GM18951 (cell line): ENCODE data around the gene SYNJ2.

ENCODE experiments used
- POLR2A ChIP-seq: IDR thresholded peaks from 4 replicates; pipeline ENCODE4 v1.6.1; 2011; ENCODE audit warnings: mild to moderate bottlenecking; ENCODE audit not compliant: insufficient read length, insufficient read depth; ENCODE audit errors: extremely low read depth
- in situ Hi-C: fragments of 300-500 bp; cut with MboI; formaldehyde crosslinking; loops from one replicate; pipeline ENCODE4 v1.12.0; 2022; ENCODE audit warnings: low sequenced_read_pairs, mixed read lengths, inconsistent platforms; ENCODE audit not compliant: unreplicated experiment

SYNJ2 gene

GRCh38 chr6:158049055-158050028, 67.7 kb downstream of the SYNJ2 start:
- in situ Hi-C loops, result no loop called here
- TF ChIP-seq POLR2A, result no peak

- in situ Hi-C loops, result no loop called here
- TF ChIP-seq POLR2A, result no peak
These were observed 68.6 kb downstream of the SYNJ2 start for GRCh38 chr6:158050107-158050735.

- TF ChIP-seq POLR2A, result no peak
- in situ Hi-C loops, result no loop called here
These were observed 69.3 kb downstream of the SYNJ2 start for GRCh38 chr6:158050955-158051354.

- TF ChIP-seq POLR2A, result no peak
- in situ Hi-C loops, result no loop called here
These were observed 70.3 kb downstream of the SYNJ2 start for GRCh38 chr6:158051968-158052367.

- in situ Hi-C loops, result no loop called here
- TF ChIP-seq POLR2A, result no peak
These were observed 72.0 kb downstream of the SYNJ2 start for GRCh38 chr6:158053377-158054313.

- in situ Hi-C loops, result no loop called here
- no peak for TF ChIP-seq POLR2A
These were observed 74.7 kb downstream of the SYNJ2 start for GRCh38 chr6:158056355-158056754.

- in situ Hi-C loops, result no loop called here
- no peak for TF ChIP-seq POLR2A
These were observed 75.1 kb downstream of the SYNJ2 start for GRCh38 chr6:158056804-158057203.

- no peak for TF ChIP-seq POLR2A
- in situ Hi-C loops, result no loop called here
These were observed 75.7 kb downstream of the SYNJ2 start for GRCh38 chr6:158057213-158057987.

DNA sequence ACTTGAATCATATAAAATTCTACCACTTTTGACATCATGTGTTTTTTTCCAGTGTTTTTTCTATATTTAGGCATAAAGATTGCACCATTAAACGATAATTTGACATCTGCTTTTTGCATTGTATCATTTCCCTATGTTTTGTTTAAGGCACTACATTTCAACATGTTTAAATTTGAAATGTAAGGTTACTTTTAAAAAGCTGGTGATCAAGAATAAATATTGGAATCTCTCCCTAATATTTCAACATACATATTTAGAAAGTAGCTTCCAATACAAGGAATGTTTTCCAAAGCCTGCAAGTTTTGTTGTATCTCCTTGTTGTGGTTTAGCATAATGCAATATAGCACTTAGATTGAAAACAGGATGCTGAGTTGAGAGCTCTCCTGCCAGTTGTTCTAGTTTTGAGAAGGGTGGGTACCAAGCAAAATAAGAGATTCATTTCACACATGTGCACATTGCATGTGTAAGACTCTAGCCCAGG, 76.5 kb downstream of the SYNJ2 start:
- TF ChIP-seq POLR2A, result no peak
- in situ Hi-C loops, result no loop called here

DNA sequence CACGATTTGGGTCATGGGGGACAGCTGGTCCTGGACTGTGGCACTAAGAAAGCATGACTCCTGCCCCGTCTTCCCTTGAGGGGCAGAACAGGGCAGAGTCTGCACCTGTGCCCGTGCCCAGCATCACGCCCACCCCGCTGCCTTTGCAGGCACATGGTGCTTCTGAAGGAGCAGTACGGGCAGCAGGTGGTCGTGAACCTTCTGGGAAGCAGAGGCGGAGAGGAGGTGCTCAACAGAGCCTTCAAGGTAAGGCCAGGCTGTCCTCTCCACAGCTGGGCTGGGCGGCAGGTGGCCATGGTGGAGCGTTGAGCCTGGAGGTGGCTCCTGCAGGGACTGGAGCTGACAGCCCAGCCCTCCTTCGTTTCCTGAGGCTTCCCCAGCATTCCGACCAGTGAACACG, 77.4 kb downstream of the SYNJ2 start:
- TF ChIP-seq POLR2A, result no peak
- in situ Hi-C loops, result no loop called here

DNA sequence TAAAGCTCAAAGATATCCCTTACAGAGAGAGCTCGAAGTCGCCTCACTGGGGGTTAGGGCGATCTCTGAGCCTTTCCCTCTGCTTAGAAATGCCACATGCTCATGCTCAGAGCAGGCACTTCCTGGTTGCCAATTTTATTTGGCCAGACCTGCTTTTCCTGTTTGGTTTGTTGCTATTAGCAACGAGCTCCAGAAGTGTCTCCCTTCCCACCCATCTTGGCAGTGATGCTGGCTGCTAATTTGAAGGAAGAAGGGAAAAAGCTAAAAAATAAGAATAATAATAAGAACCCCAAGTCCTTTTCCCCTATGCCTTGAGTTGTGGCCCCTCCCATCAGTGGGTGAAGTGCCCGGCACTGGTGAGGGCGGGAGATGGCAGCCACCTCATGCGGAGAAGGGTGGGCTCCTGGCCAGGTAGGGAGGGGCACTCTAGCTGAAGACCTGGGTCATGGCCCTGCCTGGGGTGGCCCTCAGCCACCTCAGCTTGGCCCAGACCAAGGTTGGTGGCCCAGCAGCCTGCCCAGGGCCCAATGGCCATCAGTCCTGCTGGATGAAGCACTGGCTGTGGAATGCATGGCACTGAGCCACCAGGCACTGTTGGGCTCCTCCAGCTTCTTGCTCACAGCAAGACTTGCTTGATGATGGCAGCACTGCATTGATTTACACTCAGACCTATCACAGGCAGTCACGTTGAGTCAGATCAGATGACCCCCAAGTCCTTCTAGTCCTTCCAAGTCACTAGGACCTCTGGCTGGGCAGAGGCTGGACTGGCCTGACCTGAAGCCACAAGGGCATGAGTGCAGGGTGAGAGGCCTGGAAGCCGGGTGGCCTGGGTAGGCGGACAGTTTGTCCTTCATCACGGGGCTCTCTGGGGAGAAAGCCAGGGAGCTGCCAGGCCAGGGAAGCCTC, 79.0 kb downstream of the SYNJ2 start:
- in situ Hi-C loops, result no loop called here
- TF ChIP-seq POLR2A, result no peak
